ENCODE measurements around the gene SH3BP5L.

SH3BP5L gene

GRCh38 chr1:248817065-248817464 lies 8.7 kb downstream of the SH3BP5L start:
- TF ChIP-seq CTCF (IDR thresholded peaks at IDR 0.05; ENCODE audit: low read depth, low read length, missing control alignments), result no peak
- H3K4me3 ChIP-seq (ENCODE audit: low read depth, low read length), result no peak overlapping the region
- DNase-seq (ENCODE audit: low read depth), result no peak
- in situ Hi-C loops (cut with HindIII; ENCODE audit: low sequenced_read_pairs), result no loop called here

- in situ Hi-C loops (cut with HindIII; ENCODE audit: low sequenced_read_pairs), result no loop called here
- TF ChIP-seq CTCF (IDR thresholded peaks at IDR 0.05; ENCODE audit: low read depth, low read length, missing control alignments), result no peak
- DNase-seq (ENCODE audit: low read depth), result no peak
- no peak overlapping the region for H3K4me3 ChIP-seq (ENCODE audit: low read depth, low read length)
These were observed 9.5 kb downstream of the SH3BP5L start for GRCh38 chr1:248816042-248816851.

- in situ Hi-C loops (cut with HindIII; ENCODE audit: low sequenced_read_pairs), result no loop called here
- no peak overlapping the region for H3K4me3 ChIP-seq (ENCODE audit: low read depth, low read length)
- no peak for DNase-seq (ENCODE audit: low read depth)
- no peak for TF ChIP-seq CTCF (IDR thresholded peaks at IDR 0.05; ENCODE audit: low read depth, low read length, missing control alignments)
These were observed 10.2 kb downstream of the SH3BP5L start for GRCh38 chr1:248815407-248816034.

GRCh38 chr1:248814351-248814750 lies 11.4 kb downstream of the SH3BP5L start:
- no peak overlapping the region for H3K4me3 ChIP-seq (ENCODE audit: low read depth, low read length)
- in situ Hi-C loops (cut with HindIII; ENCODE audit: low sequenced_read_pairs), result no loop called here
- no peak for TF ChIP-seq CTCF (IDR thresholded peaks at IDR 0.05; ENCODE audit: low read depth, low read length, missing control alignments)
- no peak for DNase-seq (ENCODE audit: low read depth)

- no peak overlapping the region for H3K4me3 ChIP-seq (ENCODE audit: low read depth, low read length)
- in situ Hi-C loops (cut with HindIII; ENCODE audit: low sequenced_read_pairs), result no loop called here
- DNase-seq (ENCODE audit: low read depth), result no peak
- TF ChIP-seq CTCF (IDR thresholded peaks at IDR 0.05; ENCODE audit: low read depth, low read length, missing control alignments), result no peak
These were observed 12.2 kb downstream of the SH3BP5L start for GRCh38 chr1:248813546-248813945.

GRCh38 chr1:248812736-248813425 lies 12.8 kb downstream of the SH3BP5L start:
- DNase-seq (ENCODE audit: low read depth), result no peak
- in situ Hi-C loops (cut with HindIII; ENCODE audit: low sequenced_read_pairs), result no loop called here
- H3K4me3 ChIP-seq (ENCODE audit: low read depth, low read length), result no peak overlapping the region
- TF ChIP-seq CTCF (IDR thresholded peaks at IDR 0.05; ENCODE audit: low read depth, low read length, missing control alignments), result no peak
